ENCODE data around the gene MAP3K12.

MAP3K12 gene

GRCh38 chr12:53538209-53538689 is 39.0 kb upstream of the MAP3K12 start:
- Histone ChIP-seq H3K4me1 (ENCODE audit: control insufficient read depth, insufficient read depth, low read depth, low read length) (no peaks in the 10 kb centered on the region), H3K27me3 (ENCODE audit: control insufficient read depth in 1 of 2, insufficient read depth in 1 of 2, low read length in 2 of 2) (no peaks in the 10 kb centered on the region), H3K4me3 (ENCODE audit: insufficient read depth in 1 of 2, low read depth in 1 of 2, low read length in 2 of 2) (no peak overlapping the region), H3K14ac (ENCODE audit: low read length in 2 of 2) (no peak overlapping the region), H2BK15ac (ENCODE audit: low read depth, poor library complexity, severe bottlenecking) (no peak overlapping the region), H2BK12ac (ENCODE audit: low read length in 2 of 2) (no peak overlapping the region), H3K79me1 (replicated peaks; ENCODE audit: low read length, poor library complexity, severe bottlenecking) (peaks cover 5% of the 10 kb centered on the region), H2AK5ac (ENCODE audit: low read length, severe bottlenecking) (no peak overlapping the region), H3K4me2 (ENCODE audit: low read length, poor library complexity, severe bottlenecking) (no peak overlapping the region), H2AFZ (ENCODE audit: low read depth, low read length) (no peak overlapping the region), H3K18ac (ENCODE audit: low read depth in 1 of 2, low read length in 2 of 2) (peak overlapping the region in 1 of 2 experiments; percentile 5), H3K9ac (ENCODE audit: low read length) (peak overlapping the region; percentile 52), H2BK120ac (ENCODE audit: low read depth, low read length) (no peak overlapping the region), H3K4ac (ENCODE audit: low read depth in 1 of 2, low read length in 2 of 2) (no peak overlapping the region), H4K91ac (ENCODE audit: low read length) (no peak overlapping the region), H2BK5ac (ENCODE audit: low read depth, low read length, poor library complexity, severe bottlenecking) (no peak overlapping the region), H3K9me3 (ENCODE audit: control insufficient read depth, low read length) (no peaks in the 10 kb centered on the region), H4K8ac (ENCODE audit: low read length) (no peak overlapping the region), H3K23ac (ENCODE audit: low read length in 2 of 2) (no peak overlapping the region), H3K36me3 (ENCODE audit: control insufficient read depth in 1 of 2, insufficient read depth in 2 of 2, low read depth in 1 of 2, low read length in 2 of 2) (peaks cover 27 to 80% of the 10 kb centered on the region in 2 experiments), H3K27ac (ENCODE audit: low read length, poor library complexity, severe bottlenecking) (no peak overlapping the region)
- peak; percentile 83 for DNase-seq
- 8% methylated on average over 1 of the region's 1 CpG for WGBS

- Histone ChIP-seq H2BK120ac (ENCODE audit: low read depth, low read length) (no peak overlapping the region), H2AK5ac (ENCODE audit: low read length, severe bottlenecking) (no peak overlapping the region), H3K4me2 (ENCODE audit: low read length, poor library complexity, severe bottlenecking) (no peak overlapping the region), H3K36me3 (ENCODE audit: control insufficient read depth in 1 of 2, insufficient read depth in 2 of 2, low read depth in 1 of 2, low read length in 2 of 2) (peaks cover 35 to 83% of the 10 kb centered on the region in 2 experiments), H3K18ac (ENCODE audit: low read depth in 1 of 2, low read length in 2 of 2) (no peak overlapping the region), H2BK12ac (ENCODE audit: low read length in 2 of 2) (no peak overlapping the region), H2BK15ac (ENCODE audit: low read depth, poor library complexity, severe bottlenecking) (no peak overlapping the region), H4K8ac (ENCODE audit: low read length) (no peak overlapping the region), H3K9me3 (ENCODE audit: control insufficient read depth, low read length) (no peaks in the 10 kb centered on the region), H3K23ac (ENCODE audit: low read length in 2 of 2) (no peak overlapping the region), H3K27me3 (ENCODE audit: control insufficient read depth in 1 of 2, insufficient read depth in 1 of 2, low read length in 2 of 2) (no peaks in the 10 kb centered on the region), H3K79me1 (replicated peaks; ENCODE audit: low read length, poor library complexity, severe bottlenecking) (peaks cover 8% of the 10 kb centered on the region), H2BK5ac (ENCODE audit: low read depth, low read length, poor library complexity, severe bottlenecking) (no peak overlapping the region), H4K91ac (ENCODE audit: low read length) (no peak overlapping the region), H3K4me1 (ENCODE audit: control insufficient read depth, insufficient read depth, low read depth, low read length) (no peaks in the 10 kb centered on the region), H3K4ac (ENCODE audit: low read depth in 1 of 2, low read length in 2 of 2) (no peak overlapping the region), H3K9ac (ENCODE audit: low read length) (no peak overlapping the region), H2AFZ (ENCODE audit: low read depth, low read length) (no peak overlapping the region), H3K14ac (ENCODE audit: low read length in 2 of 2) (no peak overlapping the region), H3K27ac (ENCODE audit: low read length, poor library complexity, severe bottlenecking) (no peak overlapping the region), H3K4me3 (ENCODE audit: insufficient read depth in 1 of 2, low read depth in 1 of 2, low read length in 2 of 2) (no peak overlapping the region)
- no peak for DNase-seq
- 100% methylated on average over 1 of the region's 3 CpGs for WGBS
These were observed 37.7 kb upstream of the MAP3K12 start for GRCh38 chr12:53536962-53537361.

- DNase-seq, result no peak
- Histone ChIP-seq H3K79me1 (replicated peaks; ENCODE audit: low read length, poor library complexity, severe bottlenecking) (peaks cover 13% of the 10 kb centered on the region), H3K14ac (ENCODE audit: low read length in 2 of 2) (no peak overlapping the region), H3K18ac (ENCODE audit: low read depth in 1 of 2, low read length in 2 of 2) (no peak overlapping the region), H2BK120ac (ENCODE audit: low read depth, low read length) (no peak overlapping the region), H3K9ac (ENCODE audit: low read length) (no peak overlapping the region), H2AFZ (ENCODE audit: low read depth, low read length) (no peak overlapping the region), H2BK15ac (ENCODE audit: low read depth, poor library complexity, severe bottlenecking) (no peak overlapping the region), H4K8ac (ENCODE audit: low read length) (no peak overlapping the region), H2BK12ac (ENCODE audit: low read length in 2 of 2) (no peak overlapping the region), H3K4me2 (ENCODE audit: low read length, poor library complexity, severe bottlenecking) (no peak overlapping the region), H3K4me1 (ENCODE audit: control insufficient read depth, insufficient read depth, low read depth, low read length) (no peaks in the 10 kb centered on the region), H3K27me3 (ENCODE audit: control insufficient read depth in 1 of 2, insufficient read depth in 1 of 2, low read length in 2 of 2) (no peaks in the 10 kb centered on the region), H2BK5ac (ENCODE audit: low read depth, low read length, poor library complexity, severe bottlenecking) (no peak overlapping the region), H3K4ac (ENCODE audit: low read depth in 1 of 2, low read length in 2 of 2) (no peak overlapping the region), H3K36me3 (ENCODE audit: control insufficient read depth in 1 of 2, insufficient read depth in 2 of 2, low read depth in 1 of 2, low read length in 2 of 2) (peaks cover 41 to 69% of the 10 kb centered on the region in 2 experiments), H4K91ac (ENCODE audit: low read length) (no peak overlapping the region), H3K27ac (ENCODE audit: low read length, poor library complexity, severe bottlenecking) (no peak overlapping the region), H3K23ac (ENCODE audit: low read length in 2 of 2) (no peak overlapping the region), H3K9me3 (ENCODE audit: control insufficient read depth, low read length) (no peaks in the 10 kb centered on the region), H2AK5ac (ENCODE audit: low read length, severe bottlenecking) (no peak overlapping the region), H3K4me3 (ENCODE audit: insufficient read depth in 1 of 2, low read depth in 1 of 2, low read length in 2 of 2) (no peak overlapping the region)
- WGBS, result 100% methylated on average over 1 of the region's 2 CpGs
These were observed 34.2 kb upstream of the MAP3K12 start for GRCh38 chr12:53533471-53533870.

DNA sequence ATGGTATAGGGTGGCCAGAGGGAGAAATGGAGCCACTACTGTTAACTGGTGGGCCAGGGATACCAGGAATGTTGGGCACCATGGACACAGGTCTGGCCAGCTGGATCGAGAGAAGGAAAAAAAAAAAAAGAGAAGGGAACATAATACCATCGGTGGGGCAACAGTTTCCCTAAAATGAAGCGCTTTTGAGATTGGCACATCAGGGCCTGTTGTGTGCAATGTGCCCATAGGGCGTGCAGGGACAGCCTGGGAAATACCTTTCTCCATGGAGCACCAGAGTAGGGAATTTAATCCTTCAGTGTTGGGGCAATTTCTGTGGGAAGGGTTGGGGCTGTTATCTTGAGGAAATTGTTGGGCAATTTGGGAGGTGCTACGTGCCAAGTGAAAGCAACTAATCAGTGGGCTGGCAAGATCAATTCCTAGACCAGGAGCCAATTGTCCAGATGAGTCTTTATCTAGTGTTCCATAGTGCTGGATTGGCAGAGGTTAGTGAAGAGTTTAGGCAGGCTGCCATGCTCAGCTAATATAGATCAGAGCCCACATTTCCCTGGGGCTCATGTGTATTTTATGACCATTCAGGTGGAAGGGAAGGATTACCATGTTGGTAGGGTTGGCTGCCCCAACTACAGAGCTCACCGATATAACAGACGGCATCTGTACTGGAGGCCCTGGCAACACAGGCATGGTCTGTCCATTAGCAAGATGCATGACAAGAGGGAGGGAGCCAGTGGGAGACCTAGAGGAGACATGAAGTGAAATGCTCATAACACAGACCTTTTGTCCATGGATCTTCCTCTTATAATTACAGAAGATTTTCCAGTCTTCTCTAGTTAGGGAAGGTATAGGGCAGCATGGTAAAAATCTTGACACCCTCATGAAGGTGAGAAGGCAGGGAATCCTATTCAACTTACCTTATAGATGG is 33.5 kb upstream of the MAP3K12 start:
- H2AK5ac ChIP-seq (ENCODE audit: low read length, severe bottlenecking), result no peak overlapping the region
- H3K79me1 ChIP-seq (replicated peaks; ENCODE audit: low read length, poor library complexity, severe bottlenecking), result peaks cover 13% of the 10 kb centered on the region
- no peaks in the 10 kb centered on the region for H3K27me3 ChIP-seq (ENCODE audit: control insufficient read depth in 1 of 2, insufficient read depth in 1 of 2, low read length in 2 of 2)
- WGBS, result 97% methylated on average over 7 of the region's 7 CpGs
- no peak overlapping the region for H3K9ac ChIP-seq (ENCODE audit: low read length)
- no peak overlapping the region for H3K4me2 ChIP-seq (ENCODE audit: low read length, poor library complexity, severe bottlenecking)
- no peak overlapping the region for H3K27ac ChIP-seq (ENCODE audit: low read length, poor library complexity, severe bottlenecking)
- no peak overlapping the region for H3K4ac ChIP-seq (ENCODE audit: low read depth in 1 of 2, low read length in 2 of 2)
- no peak overlapping the region for H3K4me3 ChIP-seq (ENCODE audit: insufficient read depth in 1 of 2, low read depth in 1 of 2, low read length in 2 of 2)
- no peak overlapping the region for H2BK120ac ChIP-seq (ENCODE audit: low read depth, low read length)
- H2AFZ ChIP-seq (ENCODE audit: low read depth, low read length), result no peak overlapping the region
- H4K8ac ChIP-seq (ENCODE audit: low read length), result no peak overlapping the region
- peaks cover 41 to 71% of the 10 kb centered on the region in 2 experiments for H3K36me3 ChIP-seq (ENCODE audit: control insufficient read depth in 1 of 2, insufficient read depth in 2 of 2, low read depth in 1 of 2, low read length in 2 of 2)
- H2BK5ac ChIP-seq (ENCODE audit: low read depth, low read length, poor library complexity, severe bottlenecking), result no peak overlapping the region
- H3K9me3 ChIP-seq (ENCODE audit: control insufficient read depth, low read length), result no peaks in the 10 kb centered on the region
- no peaks in the 10 kb centered on the region for H3K4me1 ChIP-seq (ENCODE audit: control insufficient read depth, insufficient read depth, low read depth, low read length)
- H3K14ac ChIP-seq (ENCODE audit: low read length in 2 of 2), result no peak overlapping the region
- H2BK15ac ChIP-seq (ENCODE audit: low read depth, poor library complexity, severe bottlenecking), result no peak overlapping the region
- H4K91ac ChIP-seq (ENCODE audit: low read length), result no peak overlapping the region
- no peak overlapping the region for H3K18ac ChIP-seq (ENCODE audit: low read depth in 1 of 2, low read length in 2 of 2)
- no peak overlapping the region for H3K23ac ChIP-seq (ENCODE audit: low read length in 2 of 2)
- DNase-seq, result no peak
- H2BK12ac ChIP-seq (ENCODE audit: low read length in 2 of 2), result no peak overlapping the region

Measured in mesenchymal stem cell (in vitro differentiated cells and primary cell).